ENCODE measurements around the gene AHDC1.

Gene AHDC1

GRCh38 chr1:27614043-27614624 is 10.2 kb upstream of the AHDC1 start:
- no peak overlapping the region for H3K4me3 Mint-ChIP-seq
- H3K27me3 Mint-ChIP-seq, result no peaks in the 10 kb centered on the region
- ATAC-seq (replicated peaks) (no peak), DNase-seq (no peak)
- H3K27ac Mint-ChIP-seq, result no peak overlapping the region
- peaks cover 19 to 33% of the 10 kb centered on the region in 2 donors for H3K36me3 Mint-ChIP-seq
- peaks cover 33 to 45% of the 10 kb centered on the region in 2 donors for H3K4me1 Mint-ChIP-seq
- no peaks in the 10 kb centered on the region for H3K9me3 Mint-ChIP-seq

GRCh38 chr1:27612718-27613117 is 8.8 kb upstream of the AHDC1 start:
- Mint-ChIP-seq H3K27me3 (no peaks in the 10 kb centered on the region), H3K9me3 (no peaks in the 10 kb centered on the region), H3K36me3 (peaks cover 18 to 27% of the 10 kb centered on the region in 2 donors), H3K4me3 (no peak overlapping the region), H3K27ac (no peak overlapping the region), H3K4me1 (peaks cover 23 to 31% of the 10 kb centered on the region in 2 donors)
- DNase-seq (no peak), ATAC-seq (replicated peaks) (no peak)

GRCh38 chr1:27611450-27611849 is 7.5 kb upstream of the AHDC1 start:
- H3K27me3 Mint-ChIP-seq, result no peaks in the 10 kb centered on the region
- no peak overlapping the region for H3K27ac Mint-ChIP-seq
- DNase-seq, result no peak
- no peak overlapping the region for H3K4me3 Mint-ChIP-seq
- no peaks in the 10 kb centered on the region for H3K9me3 Mint-ChIP-seq
- no peak for ATAC-seq (replicated peaks)
- H3K4me1 Mint-ChIP-seq, result peaks cover 20 to 26% of the 10 kb centered on the region in 2 donors
- peaks cover 12 to 18% of the 10 kb centered on the region in 2 donors for H3K36me3 Mint-ChIP-seq

GRCh38 chr1:27609618-27610240 is 5.8 kb upstream of the AHDC1 start:
- no peak for DNase-seq
- peaks cover 4 to 11% of the 10 kb centered on the region in 2 donors for H3K36me3 Mint-ChIP-seq
- peaks cover 21 to 26% of the 10 kb centered on the region in 2 donors for H3K4me1 Mint-ChIP-seq
- peak; percentile 72 to 76 for ATAC-seq (replicated peaks)
- H3K9me3 Mint-ChIP-seq, result no peaks in the 10 kb centered on the region
- no peak overlapping the region for H3K27ac Mint-ChIP-seq
- H3K27me3 Mint-ChIP-seq, result no peaks in the 10 kb centered on the region
- no peak overlapping the region for H3K4me3 Mint-ChIP-seq

- no peak overlapping the region for H3K4me3 Mint-ChIP-seq
- DNase-seq (no peak), ATAC-seq (replicated peaks) (peak; percentile 26 to 36)
- H3K27ac Mint-ChIP-seq, result no peak overlapping the region
- H3K4me1 Mint-ChIP-seq, result peaks cover 21 to 26% of the 10 kb centered on the region in 2 donors
- peaks cover 4 to 11% of the 10 kb centered on the region in 2 donors for H3K36me3 Mint-ChIP-seq
- H3K9me3 Mint-ChIP-seq, result no peaks in the 10 kb centered on the region
- no peaks in the 10 kb centered on the region for H3K27me3 Mint-ChIP-seq
Observed at GRCh38 chr1:27609210-27609555, 5.2 kb upstream of the AHDC1 start.

GRCh38 chr1:27607239-27607804 is 3.4 kb upstream of the AHDC1 start:
- Mint-ChIP-seq H3K4me3 (no peak overlapping the region), H3K27ac (no peak overlapping the region), H3K27me3 (no peaks in the 10 kb centered on the region), H3K9me3 (no peaks in the 10 kb centered on the region), H3K36me3 (peaks cover 4 to 6% of the 10 kb centered on the region in 2 donors), H3K4me1 (peaks cover 22 to 23% of the 10 kb centered on the region in 2 donors)
- DNase-seq, result no peak
- no peak for ATAC-seq (replicated peaks)

- DNase-seq (no peak), ATAC-seq (replicated peaks) (no peak)
- Mint-ChIP-seq H3K27ac (peak overlapping the region; percentile 63), H3K4me1 (peaks cover 17 to 25% of the 10 kb centered on the region in 2 donors), H3K36me3 (peaks cover 2% of the 10 kb centered on the region in 2 donors), H3K27me3 (no peaks in the 10 kb centered on the region), H3K9me3 (no peaks in the 10 kb centered on the region), H3K4me3 (no peak overlapping the region)
Observed at GRCh38 chr1:27606708-27607238, 2.8 kb upstream of the AHDC1 start.

GRCh38 chr1:27605796-27606707 is 2.1 kb upstream of the AHDC1 start:
- Mint-ChIP-seq H3K9me3 (no peaks in the 10 kb centered on the region), H3K27me3 (no peaks in the 10 kb centered on the region), H3K4me3 (peak overlapping the region in 1 of 2 donors; percentile 21), H3K27ac (peak overlapping the region; percentile 63), H3K36me3 (no peaks in the 10 kb centered on the region), H3K4me1 (peaks cover 14 to 28% of the 10 kb centered on the region in 2 donors)
- DNase-seq (no peak), ATAC-seq (replicated peaks) (no peak)

GRCh38 chr1:27605300-27605766 is 1.4 kb upstream of the AHDC1 start:
- ATAC-seq (replicated peaks) (no peak), DNase-seq (no peak)
- Mint-ChIP-seq H3K4me3 (peak overlapping the region in 1 of 2 donors; percentile 33), H3K36me3 (peaks cover 0 to 2% of the 10 kb centered on the region in 2 donors), H3K9me3 (no peaks in the 10 kb centered on the region), H3K27me3 (no peaks in the 10 kb centered on the region), H3K27ac (no peak overlapping the region), H3K4me1 (peaks cover 14 to 32% of the 10 kb centered on the region in 2 donors)

GRCh38 chr1:27604579-27605299 is 795 bp upstream of the AHDC1 start:
- Mint-ChIP-seq H3K4me3 (peak overlapping the region; percentile 92 to 94), H3K27me3 (no peaks in the 10 kb centered on the region), H3K4me1 (peaks cover 14 to 38% of the 10 kb centered on the region in 2 donors), H3K27ac (no peak overlapping the region), H3K9me3 (no peaks in the 10 kb centered on the region), H3K36me3 (peaks cover 0 to 2% of the 10 kb centered on the region in 2 donors)
- DNase-seq (no peak), ATAC-seq (replicated peaks) (no peak)

GRCh38 chr1:27603309-27603680 is 649 bp downstream of the AHDC1 start:
- peak; percentile 17 to 18 for ATAC-seq (replicated peaks)
- Mint-ChIP-seq H3K9me3 (no peaks in the 10 kb centered on the region), H3K36me3 (peaks cover 0 to 2% of the 10 kb centered on the region in 2 donors), H3K4me3 (peak overlapping the region; percentile 92 to 94), H3K27ac (peak overlapping the region; percentile 80), H3K4me1 (peaks cover 14 to 48% of the 10 kb centered on the region in 2 donors), H3K27me3 (no peaks in the 10 kb centered on the region)
- no peak for DNase-seq

GRCh38 chr1:27602462-27603308 is 1.3 kb downstream of the AHDC1 start:
- H3K9me3 Mint-ChIP-seq, result no peaks in the 10 kb centered on the region
- H3K4me3 Mint-ChIP-seq, result peak overlapping the region; percentile 92 to 94
- DNase-seq (no peak), ATAC-seq (replicated peaks) (peak; percentile 26)
- peak overlapping the region; percentile 90 for H3K27ac Mint-ChIP-seq
- H3K4me1 Mint-ChIP-seq, result peaks cover 14 to 54% of the 10 kb centered on the region in 2 donors
- peaks cover 0 to 2% of the 10 kb centered on the region in 2 donors for H3K36me3 Mint-ChIP-seq
- no peaks in the 10 kb centered on the region for H3K27me3 Mint-ChIP-seq
